ENCODE results near the gene BCL10. TPM values are rescaled to one million over a fixed set of nuclear protein-coding genes. Genes with fewer than 3 reads are reported as not detected.
A peak's percentile ranks its signal among the peaks of the same experiment; 100 is the strongest.

Gene BCL10
- total and polyA plus RNA-seq, 2 of the 4 experiments (the other 2 are of a cell fraction): 15.3 to 30.5 TPM

GRCh38 chr1:85245456-85245855 is 31.0 kb downstream of the BCL10 start:
- Histone ChIP-seq H3K23ac (ENCODE audit: low read depth, low read length) (no peak overlapping the region), H3K4me1 (ENCODE audit: control insufficient read depth, insufficient read depth, low read length) (peaks cover 22% of the 10 kb centered on the region), H3K18ac (ENCODE audit: low read depth, low read length) (peak overlapping the region; percentile 33), H2BK20ac (ENCODE audit: low read depth, low read length) (no peak overlapping the region), H2BK5ac (ENCODE audit: low read depth, low read length, poor library complexity, severe bottlenecking) (no peak overlapping the region), H4K91ac (ENCODE audit: insufficient read depth, low read depth, low read length) (no peak overlapping the region), H3K4me3 (ENCODE audit: insufficient read depth, low read depth, low read length) (no peak overlapping the region), H2BK15ac (ENCODE audit: low read depth, low read length) (no peak overlapping the region), H2AK9ac (replicated peaks; ENCODE audit: low read depth, low read length, poor library complexity) (no peak overlapping the region), H3K27me3 (ENCODE audit: control insufficient read depth, insufficient read depth, low read length) (no peaks in the 10 kb centered on the region), H3K9ac (ENCODE audit: low read depth, low read length) (no peak overlapping the region), H4K20me1 (ENCODE audit: insufficient read depth, low read length) (no peaks in the 10 kb centered on the region), H3K56ac (ENCODE audit: extremely low read depth, insufficient read depth, low read length) (no peak overlapping the region), H3K9me1 (ENCODE audit: insufficient read depth, low read length) (no peaks in the 10 kb centered on the region), H3K9me3 (ENCODE audit: control insufficient read depth, insufficient read depth, low read length) (no peaks in the 10 kb centered on the region), H2AFZ (replicated peaks; ENCODE audit: low read length, poor library complexity) (no peak overlapping the region), H3K36me3 (ENCODE audit: control insufficient read depth, insufficient read depth, low read length) (no peaks in the 10 kb centered on the region), H3K27ac (ENCODE audit: insufficient read depth, low read length) (peak overlapping the region; percentile 62; the same call in 1 of the 2 replicates), H4K5ac (ENCODE audit: low read depth, low read length) (peak overlapping the region; percentile 82), H3K79me1 (ENCODE audit: low read depth in 1 of 2, low read length in 2 of 2) (no peaks in the 10 kb centered on the region), H4K8ac (ENCODE audit: low read depth in 2 of 2, low read length in 2 of 2) (no peak overlapping the region), H3K14ac (replicated peaks; ENCODE audit: low read depth, low read length) (no peak overlapping the region), H3K4me2 (ENCODE audit: low read depth, low read length) (no peak overlapping the region), H3K4ac (ENCODE audit: low read depth, low read length) (no peak overlapping the region), H2AK5ac (ENCODE audit: low read depth, low read length) (no peak overlapping the region), H2BK120ac (ENCODE audit: low read depth, low read length) (no peak overlapping the region)
- in situ Hi-C loops (cut with MboI; ENCODE audit: low sequenced_read_pairs): no loop called here
- dilution Hi-C loops (cut with HindIII; ENCODE audit: low sequenced_read_pairs, unreplicated experiment): no loop called here
- CTCF ChIA-PET: interaction anchor here (1.0 to 3.3 kb wide), 2 partner anchors 9 to 21 kb away, joined by 3 to 12 read pairs; no protein-coding TSS in a partner anchor
- POLR2A ChIA-PET (ENCODE audit: unreplicated experiment): no interaction called here
- no TSS peak for BruUV-seq (replicated peaks)
- DNase-seq (no peak), ATAC-seq (ENCODE audit: low read depth) (peak; percentile 46)
- TF ChIP-seq MAZ (IDR thresholded peaks at IDR 0.05; ENCODE audit: borderline replicate concordance, low read depth, low read length) (no peak), USF2 (IDR thresholded peaks at IDR 0.05; ENCODE audit: low read depth, low read length) (no peak), BHLHE40 (IDR thresholded peaks at IDR 0.05; ENCODE audit: low read depth, low read length) (no peak), RAD21 (IDR thresholded peaks at IDR 0.05; ENCODE audit: low read length) (no peak), MXI1 (IDR thresholded peaks at IDR 0.05; ENCODE audit: borderline replicate concordance, low read depth, low read length) (no peak), CTCF (conservative IDR thresholded peaks at IDR 0.05; ENCODE audit: low read depth, low read length) (no peak), CHD1 (IDR thresholded peaks at IDR 0.05; ENCODE audit: low read depth, low read length) (no peak), RCOR1 (IDR thresholded peaks at IDR 0.05; ENCODE audit: insufficient replicate concordance, low read length) (no peak), NFE2L2 (IDR thresholded peaks at IDR 0.05; ENCODE audit: low read depth, low read length) (no peak), SMC3 (IDR thresholded peaks at IDR 0.05; ENCODE audit: low read depth, low read length) (no peak), ELK1 (IDR thresholded peaks at IDR 0.05; ENCODE audit: borderline replicate concordance, low read depth, low read length) (no peak), POLR2A (IDR thresholded peaks at IDR 0.05; ENCODE audit: low read depth, low read length) (no peak), MAFK (IDR thresholded peaks at IDR 0.05; ENCODE audit: low read depth, low read length) (no peak), CEBPB (IDR thresholded peaks at IDR 0.05; ENCODE audit: low read depth, low read length) (no peak), RFX5 (IDR thresholded peaks at IDR 0.05; ENCODE audit: low read depth, low read length) (no peak), FOS (IDR thresholded peaks at IDR 0.05; ENCODE audit: low read depth, low read length) (no peak)
- intact Hi-C loops (cut with micrococcal nuclease): no loop called here
- WGBS, 2 experiments (ENCODE audit: extremely low coverage in 2 of 2, insufficient read length in 1 of 2): 60% methylated on average over 1 of the region's 1 CpG; no CpG with 5 or more reads in 1 of the 2 experiments

All from IMR-90 (cell line).